NCI-H460 (cell line): ENCODE measurements around the gene PEAK1. TPM values are rescaled to one million over a fixed set of nuclear protein-coding genes. Genes with fewer than 3 reads are reported as not detected.

Experiments used
- total RNA-seq: library from RNA; depleted of rRNA; stranded (reverse); fragments of >200 nt; shearing (Covaris generic); gene quantifications from 2 replicates; pipeline ENCODE4 v1.2.3, GENCODE V29; 2014; rRNA removed

PEAK1 gene
- total RNA-seq, 1 experiment from 2014 or later, result 3.8 TPM

Other genes starting within 250 kb of the PEAK1 start
- gene HMG20A, start 784 bp upstream of the PEAK1 start, total RNA-seq, result 22.5 and 28.7 TPM in 2 replicates
- gene LINGO1, start 212.8 kb upstream of the PEAK1 start, total RNA-seq, result 0.14 and 0.52 TPM in 2 replicates